Mesenchymal stem cell (in vitro differentiated cells and primary cell): Measurements from ENCODE around the gene LRRC74B.
"Not testable (repeated sequence)": the region's sequence is repeated elsewhere in the genome, so short reads cannot be mapped to it uniquely, and the experiment has no call there.

Experiments
- DNase-seq: peaks from one replicate; pipeline ENCODE4 v3.0.0-alpha.2; 2013
- H2AFZ ChIP-seq: one replicate; pipeline ENCODE4 v1.6.1; 2013; ENCODE audit warnings: low read depth, mild to moderate bottlenecking, control low read depth, inconsistent platforms, low read length, moderate library complexity
- H2AK5ac ChIP-seq: 2 replicates; pipeline ENCODE4 v1.6.1; 2013; ENCODE audit warnings: low read length, moderate library complexity, mild to moderate bottlenecking, inconsistent platforms; ENCODE audit not compliant: severe bottlenecking
- H2BK120ac ChIP-seq: one replicate; pipeline ENCODE4 v1.6.1; 2013; ENCODE audit warnings: low read depth, mild to moderate bottlenecking, inconsistent platforms, low read length, moderate library complexity
- H2BK12ac ChIP-seq, 2 experiments: one replicate each; pipeline ENCODE4 v1.6.1; 2013; ENCODE audit warnings: inconsistent platforms in 2 of 2, low read length in 2 of 2, mild to moderate bottlenecking in 2 of 2, moderate library complexity in 2 of 2, control low read depth in 1 of 2
- H2BK15ac ChIP-seq: one replicate; pipeline ENCODE4 v1.6.1; 2013; ENCODE audit warnings: mild to moderate bottlenecking, low read depth, inconsistent platforms; ENCODE audit not compliant: poor library complexity, severe bottlenecking
- H2BK5ac ChIP-seq: 2 replicates; pipeline ENCODE4 v1.6.1; 2013; ENCODE audit warnings: low read depth, mild to moderate bottlenecking, low read length, control low read depth, inconsistent platforms; ENCODE audit not compliant: poor library complexity, severe bottlenecking
- H3K14ac ChIP-seq, 2 experiments: one replicate each; pipeline ENCODE4 v1.6.1; 2013; ENCODE audit warnings: inconsistent platforms in 2 of 2, low read length in 2 of 2, control low read depth in 1 of 2, mild to moderate bottlenecking in 1 of 2, moderate library complexity in 1 of 2
- H3K18ac ChIP-seq, 2 experiments: one replicate each; pipeline ENCODE4 v1.6.1; 2013; ENCODE audit warnings: inconsistent platforms in 2 of 2, low read length in 2 of 2, control low read depth in 1 of 2, low read depth in 1 of 2, mild to moderate bottlenecking in 1 of 2
- H3K23ac ChIP-seq, 2 experiments: one replicate each; pipeline ENCODE4 v1.6.1; 2013; ENCODE audit warnings: inconsistent platforms in 2 of 2, low read length in 2 of 2, mild to moderate bottlenecking in 2 of 2, moderate library complexity in 2 of 2, control low read depth in 1 of 2
- H3K27ac ChIP-seq: 2 replicates; pipeline ENCODE4 v1.5.1; 2013; ENCODE audit warnings: mild to moderate bottlenecking, moderate library complexity, low read length, control low read depth, inconsistent platforms; ENCODE audit not compliant: poor library complexity, severe bottlenecking
- H3K27me3 ChIP-seq, 2 experiments: 2 replicates each; pipeline versions ENCODE4 v1.6.1 to v1.7.0; 2013; ENCODE audit warnings: low read length in 2 of 2, mild to moderate bottlenecking in 2 of 2, moderate library complexity in 2 of 2, control low read depth in 1 of 2, inconsistent platforms in 1 of 2; ENCODE audit not compliant: control insufficient read depth in 1 of 2, insufficient read depth in 1 of 2
- H3K36me3 ChIP-seq, 2 experiments: 2 replicates each; pipeline versions ENCODE4 v1.6.1 to v1.7.0; 2013; ENCODE audit warnings: low read length in 2 of 2, control low read depth in 1 of 2, inconsistent platforms in 1 of 2, low read depth in 1 of 2, mild to moderate bottlenecking in 1 of 2; ENCODE audit not compliant: insufficient read depth in 2 of 2, control insufficient read depth in 1 of 2
- H3K4ac ChIP-seq, 2 experiments: one replicate each; pipeline ENCODE4 v1.6.1; 2013; ENCODE audit warnings: inconsistent platforms in 2 of 2, low read length in 2 of 2, mild to moderate bottlenecking in 2 of 2, moderate library complexity in 2 of 2, control low read depth in 1 of 2, low read depth in 1 of 2
- H3K4me1 ChIP-seq: 2 replicates; pipeline ENCODE4 v1.6.1; 2013; ENCODE audit warnings: low read depth, low read length, control low read depth; ENCODE audit not compliant: control insufficient read depth, insufficient read depth
- H3K4me2 ChIP-seq: 2 replicates; pipeline ENCODE4 v1.6.1; 2013; ENCODE audit warnings: low read length, mild to moderate bottlenecking, inconsistent platforms; ENCODE audit not compliant: poor library complexity, severe bottlenecking
- H3K4me3 ChIP-seq, 2 experiments: 2 replicates each; pipeline versions ENCODE4 v1.5.1 to v1.7.0; 2013; ENCODE audit warnings: low read length in 2 of 2, mild to moderate bottlenecking in 2 of 2, control low read depth in 1 of 2, low read depth in 1 of 2; ENCODE audit not compliant: insufficient read depth in 1 of 2
- H3K79me1 ChIP-seq: replicated peaks from 2 replicates; pipeline ENCODE4 v1.6.1; 2013; ENCODE audit warnings: mild to moderate bottlenecking, control low read depth, low read length, inconsistent platforms; ENCODE audit not compliant: poor library complexity, severe bottlenecking
- H3K9ac ChIP-seq: 2 replicates; pipeline ENCODE4 v1.7.0; 2013; ENCODE audit warnings: mild to moderate bottlenecking, low read length, moderate library complexity
- H3K9me3 ChIP-seq: 2 replicates; pipeline ENCODE4 v1.7.0; 2013; ENCODE audit warnings: mild to moderate bottlenecking, low read length; ENCODE audit not compliant: control insufficient read depth
- H4K8ac ChIP-seq: one replicate; pipeline ENCODE4 v1.6.1; 2013; ENCODE audit warnings: inconsistent platforms, mild to moderate bottlenecking, low read length, moderate library complexity
- H4K91ac ChIP-seq: one replicate; pipeline ENCODE4 v1.6.1; 2013; ENCODE audit warnings: mild to moderate bottlenecking, low read length, inconsistent platforms
- WGBS: methylation state at CpG from one replicate; pipeline ENCODE4 v1.1.7; 2013; ENCODE audit warnings: mixed read lengths; 5-methylcytosine and 5-hydroxymethylcytosine counted together

The LRRC74B gene

GRCh38 chr22:21044931-21045584 is 688 bp upstream of the LRRC74B start:
- Histone ChIP-seq H2BK15ac (peak overlapping the region; percentile 85), H3K18ac (peak overlapping the region in 1 of 2 experiments; percentile 81), H3K4ac (peak overlapping the region in 1 of 2 experiments; percentile 14), H3K4me3 (peak overlapping the region; percentile 43 to 80), H3K14ac (no peak overlapping the region), H3K27me3 (peaks cover 0 to 7% of the 10 kb centered on the region in 2 experiments), H3K36me3 (no peaks in the 10 kb centered on the region), H3K4me1 (peaks cover 33% of the 10 kb centered on the region), H4K8ac (peak overlapping the region; percentile 88), H2AK5ac (no peak overlapping the region), H2BK12ac (peak overlapping the region in 1 of 2 experiments; percentile 88), H3K27ac (peak overlapping the region; percentile 91), H3K4me2 (peak overlapping the region; percentile 73), H3K9me3 (no peaks in the 10 kb centered on the region), H3K9ac (peak overlapping the region; percentile 90), H2BK5ac (peak overlapping the region; percentile 74), H3K79me1 (no peaks in the 10 kb centered on the region), H4K91ac (peak overlapping the region; percentile 52), H2BK120ac (peak overlapping the region; percentile 68), H2AFZ (peak overlapping the region; percentile 44), H3K23ac (no peak overlapping the region)
- peak; percentile 89 for DNase-seq
- whole genome bisulfite sequencing: 5% methylated on average over 14 of the region's 15 CpGs

- Histone ChIP-seq H2AFZ (no peak overlapping the region), H3K9me3 (no peaks in the 10 kb centered on the region), H2AK5ac (no peak overlapping the region), H3K4me1 (peaks cover 39% of the 10 kb centered on the region), H3K36me3 (no peaks in the 10 kb centered on the region), H3K14ac (no peak overlapping the region), H2BK5ac (no peak overlapping the region), H4K8ac (no peak overlapping the region), H2BK15ac (no peak overlapping the region), H3K23ac (no peak overlapping the region), H2BK120ac (no peak overlapping the region), H3K4me2 (no peak overlapping the region), H2BK12ac (no peak overlapping the region), H3K4ac (no peak overlapping the region), H3K9ac (no peak overlapping the region), H4K91ac (no peak overlapping the region), H3K4me3 (no peak overlapping the region), H3K18ac (no peak overlapping the region), H3K79me1 (no peaks in the 10 kb centered on the region), H3K27ac (no peak overlapping the region), H3K27me3 (peaks cover 0 to 15% of the 10 kb centered on the region in 2 experiments)
- WGBS: 94% methylated on average over 12 of the region's 14 CpGs
- no peak for DNase-seq
Measured at GRCh38 chr22:21047035-21047661, 1.4 kb downstream of the LRRC74B start.

GRCh38 chr22:21047730-21048129 is 2.0 kb downstream of the LRRC74B start:
- Histone ChIP-seq H3K4me1 (peaks cover 36% of the 10 kb centered on the region), H3K9ac (no peak overlapping the region), H3K4me3 (no peak overlapping the region), H2BK12ac (no peak overlapping the region), H3K27me3 (peaks cover 0 to 16% of the 10 kb centered on the region in 2 experiments), H3K18ac (no peak overlapping the region), H3K79me1 (no peaks in the 10 kb centered on the region), H3K4me2 (no peak overlapping the region), H4K91ac (no peak overlapping the region), H4K8ac (no peak overlapping the region), H3K27ac (no peak overlapping the region), H2BK15ac (no peak overlapping the region), H3K14ac (no peak overlapping the region), H3K4ac (no peak overlapping the region), H2BK5ac (no peak overlapping the region), H3K9me3 (no peaks in the 10 kb centered on the region), H2AK5ac (no peak overlapping the region), H2AFZ (no peak overlapping the region), H3K23ac (no peak overlapping the region), H2BK120ac (no peak overlapping the region), H3K36me3 (no peaks in the 10 kb centered on the region)
- WGBS: 93% methylated on average over 5 of the region's 7 CpGs
- no peak for DNase-seq

GRCh38 chr22:21048448-21048847 is 2.7 kb downstream of the LRRC74B start:
- H4K8ac ChIP-seq, H2BK12ac ChIP-seq, H3K14ac ChIP-seq, H2AK5ac ChIP-seq, H3K9me3 ChIP-seq, H3K79me1 ChIP-seq, H2BK120ac ChIP-seq, H3K18ac ChIP-seq, H3K4me3 ChIP-seq, H3K23ac ChIP-seq, H3K4me2 ChIP-seq, H3K27ac ChIP-seq, H4K91ac ChIP-seq, H3K36me3 ChIP-seq, H2AFZ ChIP-seq, DNase-seq, H2BK15ac ChIP-seq, H3K4ac ChIP-seq, H3K9ac ChIP-seq, H2BK5ac ChIP-seq: not testable (repeated sequence)
- peaks cover 0 to 22% of the 10 kb centered on the region in 2 experiments for H3K27me3 ChIP-seq
- H3K4me1 ChIP-seq: peaks cover 28% of the 10 kb centered on the region
- 94% methylated on average over 5 of the region's 5 CpGs for WGBS
